HFF-Myc (cell line): ENCODE measurements around the gene DNAJC25.

Experiments used
- DNase-seq: peaks from one replicate; pipeline ENCODE4 v3.0.0-alpha.2; 2011; ENCODE audit warnings: low read depth; ENCODE audit errors: extremely low read depth
- H3K4me3 ChIP-seq: replicated peaks from 2 replicates; pipeline ENCODE4 v1.5.1; 2011; ENCODE audit warnings: low read depth, mild to moderate bottlenecking, control low read depth, low read length
- TF ChIP-seq, protein P1 (sequence below): IDR thresholded peaks from 2 replicates; pipeline ENCODE4 v1.5.1; 2012; ENCODE audit warnings: mild to moderate bottlenecking, low read depth, low read length, control low read depth; ENCODE audit errors: missing control alignments

DNAJC25 gene

DNA sequence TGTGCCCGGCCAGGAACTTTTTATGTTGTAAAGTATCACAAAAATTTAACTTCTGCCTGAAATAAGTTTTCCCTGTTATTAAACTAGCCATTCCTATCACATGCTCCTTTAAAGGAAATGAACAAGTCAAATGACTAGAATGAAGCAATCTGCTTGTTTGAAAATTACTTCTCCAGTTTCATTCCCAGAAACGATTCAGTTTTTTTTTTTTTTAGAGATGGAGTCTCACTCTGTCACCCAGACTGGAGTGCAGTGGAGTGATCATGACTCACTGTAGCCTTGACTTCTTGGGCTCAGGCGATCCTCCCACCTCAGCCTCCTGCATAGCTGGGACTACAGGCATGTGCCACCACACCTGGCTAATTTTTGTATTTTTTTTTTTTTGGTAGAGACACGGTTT is 16.9 kb downstream of the DNAJC25 start:
- no peak for DNase-seq
- TF ChIP-seq, protein P1, sequence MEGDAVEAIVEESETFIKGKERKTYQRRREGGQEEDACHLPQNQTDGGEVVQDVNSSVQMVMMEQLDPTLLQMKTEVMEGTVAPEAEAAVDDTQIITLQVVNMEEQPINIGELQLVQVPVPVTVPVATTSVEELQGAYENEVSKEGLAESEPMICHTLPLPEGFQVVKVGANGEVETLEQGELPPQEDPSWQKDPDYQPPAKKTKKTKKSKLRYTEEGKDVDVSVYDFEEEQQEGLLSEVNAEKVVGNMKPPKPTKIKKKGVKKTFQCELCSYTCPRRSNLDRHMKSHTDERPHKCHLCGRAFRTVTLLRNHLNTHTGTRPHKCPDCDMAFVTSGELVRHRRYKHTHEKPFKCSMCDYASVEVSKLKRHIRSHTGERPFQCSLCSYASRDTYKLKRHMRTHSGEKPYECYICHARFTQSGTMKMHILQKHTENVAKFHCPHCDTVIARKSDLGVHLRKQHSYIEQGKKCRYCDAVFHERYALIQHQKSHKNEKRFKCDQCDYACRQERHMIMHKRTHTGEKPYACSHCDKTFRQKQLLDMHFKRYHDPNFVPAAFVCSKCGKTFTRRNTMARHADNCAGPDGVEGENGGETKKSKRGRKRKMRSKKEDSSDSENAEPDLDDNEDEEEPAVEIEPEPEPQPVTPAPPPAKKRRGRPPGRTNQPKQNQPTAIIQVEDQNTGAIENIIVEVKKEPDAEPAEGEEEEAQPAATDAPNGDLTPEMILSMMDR, result no peak
- no peak overlapping the region for H3K4me3 ChIP-seq

DNA sequence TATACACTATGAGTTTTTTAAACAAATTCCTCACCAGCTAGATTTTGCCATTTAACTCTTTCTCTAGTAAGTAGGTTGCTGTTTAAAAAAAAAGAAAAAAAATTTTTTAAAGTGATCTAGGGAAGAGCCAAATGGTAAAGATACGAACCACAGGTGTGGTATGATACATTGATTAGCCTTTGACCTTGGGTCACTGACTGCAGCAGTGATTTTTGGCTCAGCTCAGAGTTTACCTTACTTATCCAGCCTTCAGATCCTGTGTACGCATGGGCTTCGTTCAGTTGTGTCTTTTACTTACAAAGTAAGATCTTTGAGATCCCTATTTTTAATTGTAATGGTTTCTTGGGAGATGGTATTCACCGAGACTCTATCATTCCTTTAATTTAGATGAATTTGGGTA is 17.9 kb downstream of the DNAJC25 start:
- TF ChIP-seq, protein P1, result no peak
- DNase-seq, result no peak
- H3K4me3 ChIP-seq, result no peak overlapping the region

DNA sequence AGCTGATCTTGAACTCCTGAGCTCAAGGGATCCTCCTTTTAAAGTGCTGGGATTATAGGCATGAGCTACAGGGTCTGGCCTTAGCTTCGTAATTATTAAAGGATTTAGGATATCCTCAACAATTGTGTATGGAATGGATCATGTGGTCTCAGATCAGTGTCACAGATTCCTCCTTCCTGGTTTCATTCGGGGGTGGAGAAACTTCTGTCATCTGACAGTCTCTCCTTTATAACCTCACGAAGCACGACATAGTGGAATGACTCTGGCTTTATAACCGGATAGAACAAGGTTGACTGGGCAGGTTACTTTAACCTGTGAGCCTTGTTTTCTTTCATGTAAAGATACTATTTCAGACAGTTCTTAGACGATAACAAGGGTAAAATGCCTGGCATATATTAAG is 25.9 kb downstream of the DNAJC25 start:
- DNase-seq, result no peak
- TF ChIP-seq, protein P1, result no peak
- H3K4me3 ChIP-seq, result no peak overlapping the region

DNA sequence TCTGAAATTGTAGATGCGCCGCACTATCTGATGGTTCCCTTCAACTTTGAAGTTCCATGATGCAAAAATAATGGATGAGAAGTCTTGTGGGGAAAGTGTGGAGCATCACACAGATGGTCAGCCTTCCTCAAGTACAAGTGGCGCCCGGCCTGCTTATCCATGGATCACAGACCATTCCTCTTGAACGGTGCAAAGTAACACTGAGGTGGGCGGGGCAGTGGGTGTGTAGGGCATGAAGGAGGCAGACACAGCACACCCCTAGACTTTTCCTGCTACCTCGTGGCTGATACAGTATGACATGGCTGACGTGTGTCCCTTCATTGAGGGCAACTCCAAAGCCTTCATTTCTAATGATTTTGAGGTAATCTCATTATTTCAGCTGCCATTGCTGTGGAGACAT is 27.8 kb downstream of the DNAJC25 start:
- DNase-seq, result no peak
- H3K4me3 ChIP-seq, result no peak overlapping the region
- TF ChIP-seq, protein P1, result no peak

DNA sequence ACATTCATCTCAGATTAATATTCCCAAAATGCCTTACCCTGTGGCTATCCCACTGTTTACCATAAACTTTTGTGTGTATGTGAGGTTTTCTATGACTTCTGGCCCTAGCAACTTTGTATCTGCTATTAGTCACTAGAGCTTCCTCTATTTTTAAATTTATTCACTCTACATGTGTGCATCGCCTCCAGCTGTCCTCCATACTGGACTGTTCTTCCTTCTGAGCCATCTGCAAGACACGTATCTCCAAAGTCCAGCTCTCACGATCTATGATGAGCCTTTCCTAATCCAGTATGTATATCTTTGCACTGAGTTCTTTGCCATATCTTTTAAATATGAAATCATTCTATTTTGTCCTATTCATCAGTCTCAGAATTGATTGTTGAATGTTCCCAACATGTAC is 28.6 kb downstream of the DNAJC25 start:
- no peak overlapping the region for H3K4me3 ChIP-seq
- DNase-seq, result no peak
- TF ChIP-seq, protein P1, result no peak

DNA sequence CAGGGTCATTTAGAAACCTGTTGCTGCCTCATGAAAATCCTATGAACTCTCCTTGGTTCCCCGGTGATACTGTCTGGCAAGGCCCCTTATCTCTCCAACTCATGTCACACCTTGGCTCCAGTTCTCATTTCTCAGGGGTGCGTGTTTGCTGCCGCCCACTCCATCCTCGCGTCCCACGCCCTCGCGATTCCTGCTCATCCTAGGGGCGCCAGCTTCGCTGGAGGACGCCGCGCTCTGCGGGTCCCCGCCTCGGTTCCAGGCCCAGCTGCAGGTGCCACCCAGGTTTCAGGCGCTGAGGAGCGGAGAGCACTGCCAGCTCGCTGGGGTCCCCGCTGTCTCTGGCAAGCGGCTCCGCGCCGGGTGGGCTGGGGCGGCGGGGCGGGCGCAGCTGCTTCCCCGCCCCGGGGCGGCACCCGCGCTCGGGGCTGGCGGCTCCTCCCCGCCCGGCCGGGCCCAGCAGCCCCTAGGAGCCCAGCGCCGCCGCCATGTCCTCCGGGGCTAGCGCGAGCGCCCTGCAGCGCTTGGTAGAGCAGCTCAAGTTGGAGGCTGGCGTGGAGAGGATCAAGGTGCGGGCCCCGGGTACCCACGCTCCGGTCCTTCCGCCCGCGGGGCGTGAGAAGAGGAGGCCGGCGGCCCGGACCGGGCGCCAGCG is 30.1 kb downstream of the DNAJC25 start, which contains the start of gene GNG10:
TSS of gene GNG10 (plus strand) at position 456 of the 652 bp plus-strand sequence. CDS start at position 486, 30 bp downstream.
- peak within 1 kb of the TSS; percentile 75 for H3K4me3 ChIP-seq
- TF ChIP-seq, protein P1, result no peak
- DNase-seq, result no peak
